Adrenal gland (tissue), 12 donors: ENCODE measurements around the gene PMP22. TPM values are rescaled to one million over a fixed set of nuclear protein-coding genes. Genes with fewer than 3 reads are reported as not detected.

ENCODE experiments used
- DNase-seq, 7 donors: peaks; one replicate each; pipeline ENCODE4 v3.0.0-alpha.2; 2019 to 2020
- H3K27ac ChIP-seq, 5 donors: fragments of 200-600 bp; sonication (generic) in 4 of 5; 1 replicate in 3 of 5; 2 replicates in 2 of 5; pipeline versions ENCODE4 v1.5.1 to v1.8.0; 2016 to 2020; ENCODE audit warnings: mild to moderate bottlenecking in 1 of 5
- H3K27me3 ChIP-seq: fragments of 200-600 bp; 2 replicates; pipeline ENCODE4 v1.8.0; 2021
- H3K36me3 ChIP-seq, 2 donors: fragments of 200-600 bp; replicated peaks in 1 of 2; 1 replicate in 1 of 2; 2 replicates in 1 of 2; pipeline versions ENCODE4 v1.5.1 to v1.8.0; 2018 to 2022
- H3K4me1 ChIP-seq, 2 donors: fragments of 200-600 bp; replicated peaks in 1 of 2; 1 replicate in 1 of 2; 2 replicates in 1 of 2; pipeline versions ENCODE4 v1.5.1 to v1.8.0; 2018 to 2021
- H3K4me3 ChIP-seq, 4 donors: fragments of 200-600 bp; sonication (generic) in 3 of 4; one replicate each; pipeline ENCODE4 v1.5.1; 2016 to 2018
- H3K9me3 ChIP-seq, 3 donors: fragments of 200-600 bp; sonication (generic) in 1 of 3; replicated peaks in 1 of 3; 1 replicate in 2 of 3; 2 replicates in 1 of 3; pipeline versions ENCODE4 v1.5.1 to v1.8.0; 2016 to 2021
- POLR2A ChIP-seq, 2 donors: fragments of 450-650 bp; IDR thresholded peaks; one replicate each; pipeline ENCODE4 v1.6.1; 2017; ENCODE audit warnings: antibody characterized with exemption in 2 of 2, mild to moderate bottlenecking in 2 of 2, moderate library complexity in 1 of 2
- WGBS, 4 donors: extraction: QIAGEN DNeasy Blood & Tissue Kit in 2 of 4; methylation state at CpG; one replicate each; pipeline versions ENCODE4 v1.1.5 to v1.1.7; 2013 to 2017; 5-methylcytosine and 5-hydroxymethylcytosine counted together
- intact Hi-C, 2 donors: fragments of 100-400 bp; cut with DNase I; formaldehyde crosslinking; loops; one replicate each; pipeline versions ENCODE4 v1.14.1 to v1.15.0; 2022 to 2023
- polyA plus RNA-seq, 3 donors: library from polyadenylated mRNA; stranded (reverse); fragments of 200-250 nt in 2 of 3; fragments of 350-450 nt in 1 of 3; fragmentation: Illumina TruSeq in 1 of 3; extraction: RNeasy Lipid Tissue Mini Kit (QIAGEN cat#74804) in 1 of 3; gene quantifications; one replicate each; pipeline ENCODE4 v1.2.3, GENCODE V29; 2013 to 2014
- total RNA-seq, 9 donors: library from RNA; depleted of rRNA in 4 of 9; stranded (reverse); fragments of >200 nt in 4 of 9; fragments of 120-200 nt in 1 of 9; fragmentation: NEBNext Ultra II Directional in 1 of 9; extraction: Animal tissue kit (Norgen Biotek cat#: 25700) in 1 of 9; gene quantifications; one replicate each; pipeline versions ENCODE4 v1.1.0 to v1.2.4, GENCODE V29; 2013 to 2023
- TF ChIP-seq, protein P1 (sequence below), 6 experiments: fragments of 450-650 bp in 4 of 6; fragments of 200-600 bp in 2 of 6; sonication (generic) in 1 of 6; IDR thresholded peaks; 1 replicate in 5 of 6; 2 replicates in 1 of 6; pipeline versions ENCODE4 v1.5.1 to v1.8.0; 2016 to 2021; ENCODE audit warnings: antibody characterized with exemption in 6 of 6, mild to moderate bottlenecking in 2 of 6, moderate library complexity in 1 of 6
- donor health status: healthy with polysubstance abuse.
- donor health status: Bipolar disorder and iron deficiency.
- donor health status: DM: yes; HTN: yes; CAD: no.
- donor health status: DM: no; HTN: no; CAD: no.
- donor health status: DM: no; HTN: no; CAD: no.
- donor health status: DM: yes; HTN: yes; CAD: no.

The PMP22 gene
- total and polyA plus RNA-seq, 12 donors = 17.1 to 142 (median 71.4) TPM

DNA sequence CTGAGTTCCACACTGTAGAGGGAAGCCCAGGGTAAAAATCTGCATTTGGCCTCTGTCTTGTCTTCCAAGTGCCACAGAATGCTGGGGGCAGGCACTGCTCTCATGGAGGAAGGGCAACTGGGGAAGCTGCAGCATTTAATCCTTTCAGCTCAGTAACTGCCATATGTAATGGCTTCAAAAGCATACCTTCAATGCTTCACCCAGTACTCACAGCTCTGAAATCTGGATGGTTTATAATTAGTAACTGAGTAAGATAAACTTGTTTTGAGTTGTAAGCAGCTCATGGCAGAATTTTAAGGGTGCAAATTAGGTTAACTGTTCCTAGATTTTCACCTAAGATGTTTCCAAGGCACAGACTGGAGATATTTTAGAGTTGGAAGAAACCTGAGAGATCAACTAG lies 24.5 kb downstream of the PMP22 start:
- peaks cover 0 to 21% of the 10 kb centered on the region in 2 donors for H3K4me1 ChIP-seq
- intact Hi-C loops = no loop called here
- H3K27ac ChIP-seq = no peak overlapping the region
- no peaks in the 10 kb centered on the region for H3K27me3 ChIP-seq
- H3K9me3 ChIP-seq = peaks cover 0 to 4% (median 0%) of the 10 kb centered on the region in 3 donors
- DNase-seq = no peak
- H3K36me3 ChIP-seq = peaks cover 0 to 37% of the 10 kb centered on the region in 2 donors
- TF ChIP-seq, protein P1, sequence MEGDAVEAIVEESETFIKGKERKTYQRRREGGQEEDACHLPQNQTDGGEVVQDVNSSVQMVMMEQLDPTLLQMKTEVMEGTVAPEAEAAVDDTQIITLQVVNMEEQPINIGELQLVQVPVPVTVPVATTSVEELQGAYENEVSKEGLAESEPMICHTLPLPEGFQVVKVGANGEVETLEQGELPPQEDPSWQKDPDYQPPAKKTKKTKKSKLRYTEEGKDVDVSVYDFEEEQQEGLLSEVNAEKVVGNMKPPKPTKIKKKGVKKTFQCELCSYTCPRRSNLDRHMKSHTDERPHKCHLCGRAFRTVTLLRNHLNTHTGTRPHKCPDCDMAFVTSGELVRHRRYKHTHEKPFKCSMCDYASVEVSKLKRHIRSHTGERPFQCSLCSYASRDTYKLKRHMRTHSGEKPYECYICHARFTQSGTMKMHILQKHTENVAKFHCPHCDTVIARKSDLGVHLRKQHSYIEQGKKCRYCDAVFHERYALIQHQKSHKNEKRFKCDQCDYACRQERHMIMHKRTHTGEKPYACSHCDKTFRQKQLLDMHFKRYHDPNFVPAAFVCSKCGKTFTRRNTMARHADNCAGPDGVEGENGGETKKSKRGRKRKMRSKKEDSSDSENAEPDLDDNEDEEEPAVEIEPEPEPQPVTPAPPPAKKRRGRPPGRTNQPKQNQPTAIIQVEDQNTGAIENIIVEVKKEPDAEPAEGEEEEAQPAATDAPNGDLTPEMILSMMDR (IDR thresholded peaks at IDR 0.05) = no peak
- no peak for TF ChIP-seq POLR2A (IDR thresholded peaks at IDR 0.05)
- H3K4me3 ChIP-seq = no peak overlapping the region

DNA sequence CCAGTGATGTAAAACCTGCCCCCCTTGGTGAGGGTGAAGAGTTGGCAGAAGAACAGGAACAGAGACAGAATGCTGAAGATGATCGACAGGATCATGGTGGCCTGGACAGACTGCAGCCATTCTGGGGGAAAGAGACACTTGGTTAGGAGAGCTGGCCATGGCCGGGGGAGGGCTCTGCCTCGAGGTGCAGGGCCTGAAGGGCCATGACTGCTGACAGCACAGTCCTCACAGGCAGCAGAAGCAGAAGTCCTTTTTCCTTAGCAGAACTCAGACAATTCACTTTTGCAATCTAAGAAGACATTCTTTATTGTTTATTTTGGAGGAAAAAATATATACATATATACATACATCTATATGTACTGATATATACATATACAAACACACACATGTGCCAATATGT lies 25.6 kb downstream of the PMP22 start:
- Histone ChIP-seq H3K4me3 (no peak overlapping the region), H3K36me3 (peaks cover 0 to 38% of the 10 kb centered on the region in 2 donors), H3K4me1 (peaks cover 0 to 24% of the 10 kb centered on the region in 2 donors), H3K9me3 (peaks cover 0 to 4% (median 0%) of the 10 kb centered on the region in 3 donors), H3K27me3 (no peaks in the 10 kb centered on the region), H3K27ac (no peak overlapping the region)
- WGBS, 4 donors = 75 to 91% (median 81%) methylated on average over 3 of the region's 3 CpGs
- intact Hi-C loops = no loop called here
- DNase-seq = no peak
- TF ChIP-seq, protein P1 (IDR thresholded peaks at IDR 0.05) = no peak
- no peak for TF ChIP-seq POLR2A (IDR thresholded peaks at IDR 0.05)

DNA sequence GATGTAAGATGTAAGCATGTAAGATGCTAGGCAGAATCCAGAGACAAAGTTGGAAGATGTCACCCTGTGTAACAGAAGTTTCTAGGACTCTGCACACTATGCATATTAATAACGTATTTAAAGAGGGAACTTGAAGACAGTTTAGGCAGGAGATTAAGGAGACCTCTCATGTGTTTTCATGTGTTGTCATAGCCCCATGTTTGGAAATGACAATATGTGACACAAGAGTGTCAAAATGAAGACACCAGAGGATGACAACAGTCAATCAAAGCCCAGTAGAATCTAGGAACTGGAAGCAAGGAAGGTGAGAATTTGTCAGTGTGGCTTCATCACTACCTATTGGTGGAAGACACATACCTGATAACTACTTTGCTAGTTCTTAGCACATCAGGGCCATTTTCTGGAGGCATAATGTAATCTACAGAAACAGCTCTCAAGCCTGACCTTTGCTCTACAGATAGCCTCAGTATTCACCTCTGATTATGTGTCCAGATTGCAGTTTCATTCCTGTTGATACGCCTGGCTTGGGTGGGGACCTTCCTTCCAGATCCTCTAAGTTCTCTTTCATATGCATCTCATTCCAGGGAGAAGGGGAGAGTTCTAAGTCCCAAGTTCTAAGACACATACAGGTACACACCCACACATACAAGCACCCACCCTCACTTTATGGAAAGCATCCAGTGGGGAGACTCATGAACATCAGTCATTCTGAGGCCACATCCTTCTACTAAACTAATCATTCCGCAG lies 26.3 kb downstream of the PMP22 start:
- WGBS, 4 donors = 82 to 91% (median 86%) methylated on average over 3 of the region's 3 CpGs
- Histone ChIP-seq H3K36me3 (peaks cover 0 to 45% of the 10 kb centered on the region in 2 donors), H3K4me3 (no peak overlapping the region), H3K27ac (peak overlapping the region in 1 of 5 donors; percentile 33), H3K27me3 (no peaks in the 10 kb centered on the region), H3K9me3 (peaks cover 0 to 4% (median 0%) of the 10 kb centered on the region in 3 donors), H3K4me1 (peaks cover 2 to 31% of the 10 kb centered on the region in 2 donors)
- intact Hi-C loops = no loop called here
- DNase-seq = no peak
- TF ChIP-seq POLR2A (IDR thresholded peaks at IDR 0.05) = no peak
- TF ChIP-seq, protein P1 (IDR thresholded peaks at IDR 0.05) = no peak

DNA sequence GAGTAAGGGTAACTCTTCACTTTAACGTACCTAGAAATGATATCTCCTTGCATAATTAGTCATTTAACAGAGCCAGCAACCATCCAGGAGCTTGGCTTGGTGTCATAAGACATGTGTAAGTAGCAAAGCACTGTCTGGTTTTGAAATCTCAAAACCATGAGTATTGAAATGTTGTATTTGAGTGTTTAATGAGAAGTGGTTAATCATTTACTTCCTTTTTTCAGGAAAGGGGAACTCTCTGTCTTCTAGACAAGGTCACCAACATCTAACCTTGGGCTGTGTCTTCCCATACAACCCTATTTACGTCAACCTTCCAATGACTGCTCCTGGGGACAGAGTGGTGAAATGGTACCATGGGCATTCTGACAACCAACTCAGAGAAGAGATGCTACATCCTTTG lies 27.1 kb downstream of the PMP22 start:
- no peak overlapping the region for H3K4me3 ChIP-seq
- 56 to 83% (median 69%) methylated on average over 2 of the region's 2 CpGs for WGBS, 4 donors
- TF ChIP-seq, protein P1 (IDR thresholded peaks at IDR 0.05) = no peak
- TF ChIP-seq POLR2A (IDR thresholded peaks at IDR 0.05) = no peak
- H3K36me3 ChIP-seq = peaks cover 0 to 45% of the 10 kb centered on the region in 2 donors
- DNase-seq = no peak
- peak overlapping the region in 1 of 5 donors; percentile 33 for H3K27ac ChIP-seq
- peaks cover 0 to 2% (median 0%) of the 10 kb centered on the region in 3 donors for H3K9me3 ChIP-seq
- H3K4me1 ChIP-seq = peaks cover 9 to 38% of the 10 kb centered on the region in 2 donors
- H3K27me3 ChIP-seq = no peaks in the 10 kb centered on the region
- intact Hi-C loops = no loop called here
